PC-9 (cell line): ENCODE data around the gene NR1H3.

ENCODE experiments used
- EZH2 ChIP-seq: fragments of 200-600 bp; sonication (generic); IDR thresholded peaks from 2 replicates; pipeline ENCODE4 v1.8.0; 2017; ENCODE audit warnings: antibody characterized with exemption, low read depth
- TF ChIP-seq, protein P1 (sequence below): fragments of 200-600 bp; sonication (generic); conservative IDR thresholded peaks from 2 replicates; pipeline ENCODE4 v1.6.1; 2017; ENCODE audit warnings: mixed run types, antibody characterized with exemption, mild to moderate bottlenecking, moderate library complexity

DNA sequence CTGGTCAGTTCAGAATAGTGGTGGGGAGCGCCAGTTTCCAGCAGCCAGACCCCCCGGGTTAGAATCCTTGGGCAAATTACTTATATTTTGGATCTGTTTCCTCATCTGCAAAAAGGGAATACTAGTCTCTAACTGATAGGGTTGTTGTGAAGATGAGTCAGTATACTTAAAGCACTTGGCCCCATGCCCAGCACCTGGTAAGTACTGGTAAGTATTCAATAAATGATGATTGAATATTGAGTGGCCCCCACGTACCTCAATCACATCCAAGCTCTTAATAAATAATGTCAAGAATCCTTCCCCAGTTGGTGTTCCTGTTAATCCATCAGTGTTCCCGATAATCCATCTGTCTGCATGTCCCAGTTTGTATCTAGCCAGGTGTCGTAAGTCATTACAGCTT, 21.3 kb upstream of the NR1H3 start:
- TF ChIP-seq EZH2 = no peak
- TF ChIP-seq, protein P1, sequence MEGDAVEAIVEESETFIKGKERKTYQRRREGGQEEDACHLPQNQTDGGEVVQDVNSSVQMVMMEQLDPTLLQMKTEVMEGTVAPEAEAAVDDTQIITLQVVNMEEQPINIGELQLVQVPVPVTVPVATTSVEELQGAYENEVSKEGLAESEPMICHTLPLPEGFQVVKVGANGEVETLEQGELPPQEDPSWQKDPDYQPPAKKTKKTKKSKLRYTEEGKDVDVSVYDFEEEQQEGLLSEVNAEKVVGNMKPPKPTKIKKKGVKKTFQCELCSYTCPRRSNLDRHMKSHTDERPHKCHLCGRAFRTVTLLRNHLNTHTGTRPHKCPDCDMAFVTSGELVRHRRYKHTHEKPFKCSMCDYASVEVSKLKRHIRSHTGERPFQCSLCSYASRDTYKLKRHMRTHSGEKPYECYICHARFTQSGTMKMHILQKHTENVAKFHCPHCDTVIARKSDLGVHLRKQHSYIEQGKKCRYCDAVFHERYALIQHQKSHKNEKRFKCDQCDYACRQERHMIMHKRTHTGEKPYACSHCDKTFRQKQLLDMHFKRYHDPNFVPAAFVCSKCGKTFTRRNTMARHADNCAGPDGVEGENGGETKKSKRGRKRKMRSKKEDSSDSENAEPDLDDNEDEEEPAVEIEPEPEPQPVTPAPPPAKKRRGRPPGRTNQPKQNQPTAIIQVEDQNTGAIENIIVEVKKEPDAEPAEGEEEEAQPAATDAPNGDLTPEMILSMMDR = no peak
